HepG2 (cell line): ENCODE measurements around the gene HECA. TPM values are rescaled to one million over a fixed set of nuclear protein-coding genes. Genes with fewer than 3 reads are reported as not detected.
A peak's percentile ranks its signal among the peaks of the same experiment; 100 is the strongest.

ENCODE experiments used
- ATAC-seq: fragments of 200-7000 bp; cut with Tn5 transposase; 3 replicates; pipeline ENCODE4 v1.9.1; 2020; ENCODE audit warnings: mild to moderate bottlenecking, moderate library complexity
- BruUV-seq: library from RNA; stranded (reverse); fragments of 400-500 nt; replicated peaks from 2 replicates; lab custom pipeline; 2021; lab: Mats Ljungman, UMichigan
- CTCF ChIA-PET: fragments of 300-600 bp; formaldehyde crosslinking; extraction: SDS; loops from one replicate; lab custom pipeline; 2021; ENCODE audit warnings: low total read pairs, inconsistent platforms, low intra/inter-chr PET ratio; lab: Yijun Ruan, JAX
- POLR2A ChIA-PET: fragments of 350-600 bp; sonication (Branson Sonifier 250); formaldehyde crosslinking; loops from one replicate; lab custom pipeline; 2020; ENCODE audit warnings: antibody characterized with exemption, inconsistent platforms; lab: Yijun Ruan, JAX
- DNase-seq: peaks from one replicate; pipeline ENCODE4 v3.0.0-alpha.2; 2015; ENCODE audit warnings: low spot score
- FAIRE-seq: peaks from 3 replicates; lab custom pipeline; 2011; peaks lifted over from hg19 to GRCh38; lab: Jason Lieb, UNC
- H2AFZ ChIP-seq: one replicate; pipeline ENCODE4 v1.6.1; 2011; ENCODE audit warnings: low read length, inconsistent platforms
- H3K27ac ChIP-seq: fragments of 300-600 bp; 3 replicates; pipeline ENCODE4 v1.8.0; 2011; ENCODE audit warnings: mixed run types, mild to moderate bottlenecking, mixed read lengths, low read length, inconsistent platforms; ENCODE audit not compliant: insufficient read depth; ENCODE audit errors: extremely low read length
- H3K27me3 ChIP-seq, 2 experiments: fragments of 200-600 bp in 1 of 2; 2 replicates in 1 of 2; 3 replicates in 1 of 2; pipeline versions ENCODE4 v1.6.0 to v1.8.0; 2011; ENCODE audit warnings: low read length in 2 of 2, mild to moderate bottlenecking in 2 of 2, moderate library complexity in 2 of 2, inconsistent platforms in 1 of 2; ENCODE audit not compliant: insufficient read depth in 2 of 2, control insufficient read depth in 1 of 2
- H3K36me3 ChIP-seq, 2 experiments: fragments of 200-600 bp in 1 of 2; replicated peaks in 1 of 2; 2 replicates in 1 of 2; 3 replicates in 1 of 2; pipeline versions ENCODE4 v1.5.1 to v1.8.0; 2011; ENCODE audit warnings: low read length in 2 of 2, inconsistent platforms in 1 of 2; ENCODE audit not compliant: insufficient read depth in 2 of 2, control insufficient read depth in 1 of 2
- H3K4me1 ChIP-seq: 2 replicates; pipeline ENCODE4 v1.5.1; 2012; ENCODE audit warnings: low read length, inconsistent platforms; ENCODE audit not compliant: insufficient read depth
- H3K4me2 ChIP-seq: 2 replicates; pipeline ENCODE4 v1.6.0; 2011; ENCODE audit warnings: low read depth, low read length, inconsistent platforms
- H3K4me3 ChIP-seq, 3 experiments: fragments of 200-600 bp in 1 of 3; sonication (generic), shearing (Covaris generic) in 1 of 3; replicated peaks in 1 of 3; 2 replicates each; pipeline ENCODE4 v1.5.1; 2011 to 2016; ENCODE audit warnings: low read length in 3 of 3, inconsistent platforms in 2 of 3, low read depth in 2 of 3, mild to moderate bottlenecking in 2 of 3, control low read depth in 1 of 3, mixed read lengths in 1 of 3; ENCODE audit not compliant: insufficient read depth in 1 of 3
- H3K79me2 ChIP-seq: one replicate; pipeline ENCODE4 v1.6.1; 2011; ENCODE audit warnings: low read length, inconsistent platforms; ENCODE audit not compliant: insufficient read depth
- H3K9ac ChIP-seq: 2 replicates; pipeline ENCODE4 v1.6.0; 2011; ENCODE audit warnings: mild to moderate bottlenecking, low read depth, low read length, inconsistent platforms; ENCODE audit not compliant: insufficient read depth
- H3K9me3 ChIP-seq: 2 replicates; pipeline ENCODE4 v1.5.1; 2012; ENCODE audit warnings: mild to moderate bottlenecking, low read length
- H4K20me1 ChIP-seq: 2 replicates; pipeline ENCODE4 v1.6.0; 2011; ENCODE audit warnings: inconsistent platforms, mild to moderate bottlenecking, low read length, moderate library complexity; ENCODE audit not compliant: insufficient read depth
- CHD2 ChIP-seq: IDR thresholded peaks from 2 replicates; pipeline ENCODE4 v1.6.1; 2011; ENCODE audit warnings: low read depth, low read length, improper control_type of control experiment
- ETV6 ChIP-seq: sonication (generic); formaldehyde crosslinking; conservative IDR thresholded peaks from 2 replicates; pipeline ENCODE4 v1.4.0; 2020; ENCODE audit warnings: missing genetic modification reagents
- FOXK1 ChIP-seq: sonication (generic); formaldehyde crosslinking; IDR thresholded peaks from 2 replicates; pipeline ENCODE4 v1.4.0; 2020; ENCODE audit warnings: low read depth, missing genetic modification reagents, borderline replicate concordance
- HIVEP1 ChIP-seq: sonication (generic); formaldehyde crosslinking; IDR thresholded peaks from 2 replicates; pipeline ENCODE4 v1.4.0; 2020; ENCODE audit warnings: mild to moderate bottlenecking, missing genetic modification reagents
- JUN ChIP-seq: sonication (generic); formaldehyde crosslinking; IDR thresholded peaks from 2 replicates; pipeline ENCODE4 v1.4.0; 2020; ENCODE audit warnings: mild to moderate bottlenecking, missing genetic modification reagents
- KDM1A ChIP-seq: IDR thresholded peaks from 2 replicates; pipeline ENCODE4 v1.6.1; 2016; ENCODE audit warnings: missing compliant biosample characterization
- KLF16 ChIP-seq, 2 experiments: sonication (generic) in 1 of 2; formaldehyde crosslinking in 1 of 2; IDR thresholded peaks; 2 replicates each; pipeline versions ENCODE4 v1.6.1 to v1.8.0; 2016 to 2023; ENCODE audit warnings: missing genetic modification reagents in 2 of 2, missing compliant biosample characterization in 1 of 2
- SSRP1 ChIP-seq: IDR thresholded peaks from 2 replicates; pipeline ENCODE4 v1.6.1; 2016; ENCODE audit warnings: control low read depth
- TAF15 ChIP-seq: fragments of 200-400 bp; formaldehyde crosslinking; IDR thresholded peaks from one replicate; pipeline ENCODE4 v1.6.1; 2018; ENCODE audit warnings: mild to moderate bottlenecking, low read depth, low read length; ENCODE audit not compliant: poor library complexity, severe bottlenecking
- ZMYM4 ChIP-seq: sonication (generic); formaldehyde crosslinking; IDR thresholded peaks from 2 replicates; pipeline ENCODE4 v1.8.1; 2023; ENCODE audit warnings: mild to moderate bottlenecking, missing genetic modification reagents
- WGBS: methylation state at CpG from one replicate; pipeline ENCODE4 v1.1.6; 2017; ENCODE audit warnings: low lambda C conversion rate; 5-methylcytosine and 5-hydroxymethylcytosine counted together
- in situ Hi-C: cut with HindIII; loops from 2 replicates; pipeline ENCODE4 v1.10.0; 2017; ENCODE audit warnings: low pct_unique_long_range_greater_than_20kb; ENCODE audit not compliant: extremely low pct_ligation_motif_present
- intact Hi-C: fragments of 100-400 bp; cut with micrococcal nuclease; formaldehyde crosslinking; loops from one replicate; pipeline ENCODE4 v1.10.0; 2022; ENCODE audit not compliant: unreplicated experiment
- polyA plus RNA-seq, 8 experiments: library from polyadenylated mRNA; depleted of rRNA in 3 of 8; stranded (reverse) in 7 of 8; unstranded in 1 of 8; fragments of >200 nt; fragmentation: Illumina TruSeq in 4 of 8; extraction: Trizol in 4 of 8; gene quantifications; 2 replicates each; pipeline versions ENCODE4 v1.2.1 to v1.2.3, GENCODE V29; 2011 to 2016; ENCODE audit warnings: low read depth in 4 of 8, missing spikeins in 1 of 8, mixed read lengths in 1 of 8; ENCODE audit not compliant: insufficient read depth in 1 of 8
- total RNA-seq, 5 experiments: library from RNA; depleted of rRNA; stranded (reverse); fragments of >200 nt; fragmentation: Illumina TruSeq; extraction: Trizol; gene quantifications; 2 replicates each; pipeline ENCODE4 v1.2.3, GENCODE V29; 2016; ENCODE audit warnings: low read depth in 1 of 5
- TF ChIP-seq, protein P1 (sequence below): sonication (generic); formaldehyde crosslinking; IDR thresholded peaks from 2 replicates; pipeline ENCODE4 v1.5.0; 2020; ENCODE audit warnings: mild to moderate bottlenecking, missing genetic modification reagents, borderline replicate concordance
- TF ChIP-seq, protein P2 (sequence below): conservative IDR thresholded peaks from 2 replicates; pipeline ENCODE4 v1.6.1; 2018; ENCODE audit warnings: missing genetic modification reagents
- TF ChIP-seq, protein P3 (sequence below), 2 experiments: sonication (generic) in 1 of 2; formaldehyde crosslinking in 1 of 2; IDR thresholded peaks; 2 replicates each; pipeline versions ENCODE4 v1.5.1 to v1.6.1; 2011 to 2020; ENCODE audit warnings: borderline replicate concordance in 1 of 2, low read depth in 1 of 2, low read length in 1 of 2, mild to moderate bottlenecking in 1 of 2, missing genetic modification reagents in 1 of 2, moderate library complexity in 1 of 2
- TF ChIP-seq, protein P4 (sequence below): fragments of 450-650 bp; IDR thresholded peaks from 2 replicates; pipeline ENCODE4 v1.6.1; 2017
- TF ChIP-seq, protein P5 (sequence below): IDR thresholded peaks from 2 replicates; pipeline ENCODE4 v1.6.1; 2012; ENCODE audit warnings: low read length, improper control_type of control experiment

The HECA gene
- total and polyA plus RNA-seq, 2 of the 13 experiments (the other 11 are each of a cell fraction or from before 2014, with no cell fraction given), result 0.18 to 0.49 TPM

DNA sequence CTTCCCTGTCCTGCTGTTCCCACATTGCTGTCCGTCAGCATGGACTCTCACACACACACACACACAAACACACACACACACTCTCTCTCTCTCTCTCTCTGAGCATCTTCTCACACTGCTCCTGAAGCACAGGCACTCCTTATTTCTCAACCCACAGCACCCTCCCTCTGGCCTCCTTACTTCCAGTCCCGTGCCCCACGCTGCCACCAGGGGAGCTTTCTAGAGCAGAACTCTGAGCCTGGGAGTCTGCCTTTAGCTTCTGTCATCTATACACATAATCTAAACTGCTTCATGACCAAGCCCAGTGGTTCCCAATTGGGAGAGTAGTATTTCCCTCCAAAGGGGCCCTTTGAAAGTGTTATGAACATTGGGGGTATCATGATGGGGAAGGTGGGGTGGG lies 29.1 kb downstream of the HECA start:
- in situ Hi-C loops, result no loop called here
- Histone ChIP-seq H2AFZ (no peak overlapping the region), H3K27ac (no peak overlapping the region), H3K9me3 (no peaks in the 10 kb centered on the region), H3K9ac (no peak overlapping the region), H3K4me2 (no peak overlapping the region), H3K36me3 (no peaks in the 10 kb centered on the region), H3K27me3 (no peaks in the 10 kb centered on the region; a peak in 1 of 5 replicates), H3K4me3 (no peak overlapping the region), H3K79me2 (no peaks in the 10 kb centered on the region), H4K20me1 (no peaks in the 10 kb centered on the region), H3K4me1 (no peaks in the 10 kb centered on the region)
- WGBS, result 20% methylated on average over 3 of the region's 3 CpGs
- intact Hi-C loops, result no loop called here
- CTCF ChIA-PET, result no interaction called here
- peak; percentile 78 for ATAC-seq
- BruUV-seq, result no TSS peak
- FAIRE-seq, result no peak
- POLR2A ChIA-PET, result no interaction called here
- DNase-seq, result no peak
- TF ChIP-seq ETV6 (CRISPR knock-in tag) (no peak), HIVEP1 (CRISPR knock-in tag) (no peak), KDM1A (CRISPR knock-in tag) (no peak), KLF16 (CRISPR knock-in tag; IDR thresholded peaks at IDR 0.05) (no peak), JUN (CRISPR knock-in tag) (no peak), TAF15 (no peak), SSRP1 (CRISPR knock-in tag) (no peak), ZMYM4 (no peak), CHD2 (no peak), FOXK1 (no peak)
- TF ChIP-seq, protein P1, sequence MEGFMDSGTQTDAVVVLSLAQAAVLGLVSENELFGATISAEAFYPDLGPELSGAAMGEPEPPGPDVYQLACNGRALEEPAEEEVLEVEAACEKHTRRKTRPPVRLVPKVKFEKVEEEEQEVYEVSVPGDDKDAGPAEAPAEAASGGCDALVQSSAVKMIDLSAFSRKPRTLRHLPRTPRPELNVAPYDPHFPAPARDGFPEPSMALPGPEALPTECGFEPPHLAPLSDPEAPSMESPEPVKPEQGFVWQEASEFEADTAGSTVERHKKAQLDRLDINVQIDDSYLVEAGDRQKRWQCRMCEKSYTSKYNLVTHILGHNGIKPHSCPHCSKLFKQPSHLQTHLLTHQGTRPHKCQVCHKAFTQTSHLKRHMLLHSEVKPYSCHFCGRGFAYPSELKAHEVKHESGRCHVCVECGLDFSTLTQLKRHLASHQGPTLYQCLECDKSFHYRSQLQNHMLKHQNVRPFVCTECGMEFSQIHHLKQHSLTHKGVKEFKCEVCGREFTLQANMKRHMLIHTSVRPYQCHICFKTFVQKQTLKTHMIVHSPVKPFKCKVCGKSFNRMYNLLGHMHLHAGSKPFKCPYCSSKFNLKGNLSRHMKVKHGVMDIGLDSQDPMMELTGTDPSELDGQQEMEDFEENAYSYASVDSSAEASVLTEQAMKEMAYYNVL, result no peak
- TF ChIP-seq, protein P2, sequence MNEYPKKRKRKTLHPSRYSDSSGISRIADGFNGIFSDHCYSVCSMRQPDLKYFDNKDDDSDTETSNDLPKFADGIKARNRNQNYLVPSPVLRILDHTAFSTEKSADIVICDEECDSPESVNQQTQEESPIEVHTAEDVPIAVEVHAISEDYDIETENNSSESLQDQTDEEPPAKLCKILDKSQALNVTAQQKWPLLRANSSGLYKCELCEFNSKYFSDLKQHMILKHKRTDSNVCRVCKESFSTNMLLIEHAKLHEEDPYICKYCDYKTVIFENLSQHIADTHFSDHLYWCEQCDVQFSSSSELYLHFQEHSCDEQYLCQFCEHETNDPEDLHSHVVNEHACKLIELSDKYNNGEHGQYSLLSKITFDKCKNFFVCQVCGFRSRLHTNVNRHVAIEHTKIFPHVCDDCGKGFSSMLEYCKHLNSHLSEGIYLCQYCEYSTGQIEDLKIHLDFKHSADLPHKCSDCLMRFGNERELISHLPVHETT (CRISPR knock-in tag), result no peak
- TF ChIP-seq, protein P3, sequence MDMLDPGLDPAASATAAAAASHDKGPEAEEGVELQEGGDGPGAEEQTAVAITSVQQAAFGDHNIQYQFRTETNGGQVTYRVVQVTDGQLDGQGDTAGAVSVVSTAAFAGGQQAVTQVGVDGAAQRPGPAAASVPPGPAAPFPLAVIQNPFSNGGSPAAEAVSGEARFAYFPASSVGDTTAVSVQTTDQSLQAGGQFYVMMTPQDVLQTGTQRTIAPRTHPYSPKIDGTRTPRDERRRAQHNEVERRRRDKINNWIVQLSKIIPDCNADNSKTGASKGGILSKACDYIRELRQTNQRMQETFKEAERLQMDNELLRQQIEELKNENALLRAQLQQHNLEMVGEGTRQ (IDR thresholded peaks at IDR 0.05; ENCODE audit: low read depth, low read length), result no peak
- TF ChIP-seq, protein P3 (CRISPR knock-in tag; IDR thresholded peaks at IDR 0.05; ENCODE audit: borderline replicate concordance), result no peak
- TF ChIP-seq, protein P4, sequence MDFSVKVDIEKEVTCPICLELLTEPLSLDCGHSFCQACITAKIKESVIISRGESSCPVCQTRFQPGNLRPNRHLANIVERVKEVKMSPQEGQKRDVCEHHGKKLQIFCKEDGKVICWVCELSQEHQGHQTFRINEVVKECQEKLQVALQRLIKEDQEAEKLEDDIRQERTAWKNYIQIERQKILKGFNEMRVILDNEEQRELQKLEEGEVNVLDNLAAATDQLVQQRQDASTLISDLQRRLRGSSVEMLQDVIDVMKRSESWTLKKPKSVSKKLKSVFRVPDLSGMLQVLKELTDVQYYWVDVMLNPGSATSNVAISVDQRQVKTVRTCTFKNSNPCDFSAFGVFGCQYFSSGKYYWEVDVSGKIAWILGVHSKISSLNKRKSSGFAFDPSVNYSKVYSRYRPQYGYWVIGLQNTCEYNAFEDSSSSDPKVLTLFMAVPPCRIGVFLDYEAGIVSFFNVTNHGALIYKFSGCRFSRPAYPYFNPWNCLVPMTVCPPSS, result no peak
- TF ChIP-seq, protein P5, sequence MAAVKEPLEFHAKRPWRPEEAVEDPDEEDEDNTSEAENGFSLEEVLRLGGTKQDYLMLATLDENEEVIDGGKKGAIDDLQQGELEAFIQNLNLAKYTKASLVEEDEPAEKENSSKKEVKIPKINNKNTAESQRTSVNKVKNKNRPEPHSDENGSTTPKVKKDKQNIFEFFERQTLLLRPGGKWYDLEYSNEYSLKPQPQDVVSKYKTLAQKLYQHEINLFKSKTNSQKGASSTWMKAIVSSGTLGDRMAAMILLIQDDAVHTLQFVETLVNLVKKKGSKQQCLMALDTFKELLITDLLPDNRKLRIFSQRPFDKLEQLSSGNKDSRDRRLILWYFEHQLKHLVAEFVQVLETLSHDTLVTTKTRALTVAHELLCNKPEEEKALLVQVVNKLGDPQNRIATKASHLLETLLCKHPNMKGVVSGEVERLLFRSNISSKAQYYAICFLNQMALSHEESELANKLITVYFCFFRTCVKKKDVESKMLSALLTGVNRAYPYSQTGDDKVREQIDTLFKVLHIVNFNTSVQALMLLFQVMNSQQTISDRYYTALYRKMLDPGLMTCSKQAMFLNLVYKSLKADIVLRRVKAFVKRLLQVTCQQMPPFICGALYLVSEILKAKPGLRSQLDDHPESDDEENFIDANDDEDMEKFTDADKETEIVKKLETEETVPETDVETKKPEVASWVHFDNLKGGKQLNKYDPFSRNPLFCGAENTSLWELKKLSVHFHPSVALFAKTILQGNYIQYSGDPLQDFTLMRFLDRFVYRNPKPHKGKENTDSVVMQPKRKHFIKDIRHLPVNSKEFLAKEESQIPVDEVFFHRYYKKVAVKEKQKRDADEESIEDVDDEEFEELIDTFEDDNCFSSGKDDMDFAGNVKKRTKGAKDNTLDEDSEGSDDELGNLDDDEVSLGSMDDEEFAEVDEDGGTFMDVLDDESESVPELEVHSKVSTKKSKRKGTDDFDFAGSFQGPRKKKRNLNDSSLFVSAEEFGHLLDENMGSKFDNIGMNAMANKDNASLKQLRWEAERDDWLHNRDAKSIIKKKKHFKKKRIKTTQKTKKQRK, result no peak
